ACC112 (cell line): Measurements from ENCODE around the gene SPECC1L.
"Not testable (repeated sequence)": the region's sequence is repeated elsewhere in the genome, so short reads cannot be mapped to it uniquely, and the experiment has no call there.

ENCODE experiments used
- H2AFZ ChIP-seq: fragments of 200-600 bp; sonication (generic); one replicate; pipeline ENCODE4 v1.6.0; 2017; ENCODE audit warnings: antibody characterized with exemption, low read length; ENCODE audit not compliant: unreplicated experiment
- H3K27ac ChIP-seq: fragments of 200-600 bp; sonication (generic); 2 replicates; pipeline ENCODE4 v1.5.1; 2014; ENCODE audit warnings: low read depth, mild to moderate bottlenecking, antibody characterized with exemption, low read length, moderate library complexity
- H3K27me3 ChIP-seq: fragments of 200-600 bp; sonication (generic); 2 replicates; pipeline ENCODE4 v1.6.1; 2014; ENCODE audit warnings: mild to moderate bottlenecking, antibody characterized with exemption, low read length, moderate library complexity, mixed read lengths; ENCODE audit not compliant: insufficient read depth
- H3K36me3 ChIP-seq: fragments of 200-600 bp; sonication (generic); 2 replicates; pipeline ENCODE4 v1.6.1; 2016; ENCODE audit warnings: mild to moderate bottlenecking, antibody characterized with exemption, low read length, moderate library complexity, mixed read lengths; ENCODE audit not compliant: insufficient read depth
- H3K4me1 ChIP-seq: fragments of 200-600 bp; sonication (generic); one replicate; pipeline ENCODE4 v1.6.1; 2016; ENCODE audit warnings: low read length, mixed read lengths; ENCODE audit not compliant: insufficient read depth, unreplicated experiment, control insufficient read depth
- H3K4me3 ChIP-seq: fragments of 200-600 bp; sonication (generic); 2 replicates; pipeline ENCODE4 v1.5.1; 2014; ENCODE audit warnings: mild to moderate bottlenecking, low read depth, low read length
- H3K79me2 ChIP-seq: fragments of 200-600 bp; sonication (generic); one replicate; pipeline ENCODE4 v1.6.0; 2016; ENCODE audit warnings: low read length; ENCODE audit not compliant: control insufficient read depth, unreplicated experiment, insufficient read depth

Gene SPECC1L

GRCh38 chr22:24303007-24303406, 32.4 kb downstream of the SPECC1L start:
- Histone ChIP-seq H3K4me1 (no peaks in the 10 kb centered on the region), H3K27ac (no peak overlapping the region), H2AFZ (no peak overlapping the region), H3K4me3 (no peak overlapping the region), H3K79me2 (peaks cover 28% of the 10 kb centered on the region), H3K27me3 (no peaks in the 10 kb centered on the region), H3K36me3 (peaks cover 24% of the 10 kb centered on the region)

DNA sequence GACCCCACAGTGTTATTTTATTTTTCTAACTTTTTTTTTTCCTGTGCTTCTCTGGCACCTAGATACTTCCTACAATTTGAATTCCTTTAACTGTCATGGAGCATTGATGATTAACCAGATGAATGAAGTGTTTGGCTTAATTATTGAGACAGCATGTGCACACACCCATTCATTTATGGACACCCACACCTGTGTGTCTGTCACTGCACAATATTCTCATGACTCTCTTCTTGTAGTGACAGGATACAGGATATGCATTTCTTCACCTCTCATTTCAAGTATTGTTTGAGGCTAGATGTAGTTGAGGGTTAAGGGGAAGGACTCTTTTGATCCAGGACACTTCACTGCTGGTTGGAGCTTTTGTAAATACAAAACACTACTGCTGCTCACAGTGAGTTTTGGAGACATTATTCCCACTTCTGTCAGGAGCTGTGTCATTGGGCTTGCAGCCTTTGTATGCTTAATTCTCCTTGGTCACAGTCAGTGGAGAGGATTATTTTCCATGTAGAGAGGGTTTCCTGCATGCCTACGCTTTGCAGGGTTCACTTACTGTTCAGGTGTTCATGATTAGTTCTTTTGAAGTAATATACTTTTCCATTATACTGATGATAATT, 33.5 kb downstream of the SPECC1L start:
- Histone ChIP-seq H3K36me3 (peaks cover 24% of the 10 kb centered on the region), H3K4me1 (no peaks in the 10 kb centered on the region), H3K79me2 (peaks cover 33% of the 10 kb centered on the region), H3K4me3 (no peak overlapping the region), H3K27ac (no peak overlapping the region), H3K27me3 (no peaks in the 10 kb centered on the region), H2AFZ (no peak overlapping the region)

GRCh38 chr22:24305260-24305692, 34.6 kb downstream of the SPECC1L start:
- Histone ChIP-seq H3K36me3 (peaks cover 24% of the 10 kb centered on the region), H2AFZ (no peak overlapping the region), H3K4me1 (no peaks in the 10 kb centered on the region), H3K4me3 (no peak overlapping the region), H3K27ac (peak overlapping the region; percentile 26; the same call in 1 of the 2 replicates), H3K27me3 (no peaks in the 10 kb centered on the region), H3K79me2 (peaks cover 37% of the 10 kb centered on the region)

DNA sequence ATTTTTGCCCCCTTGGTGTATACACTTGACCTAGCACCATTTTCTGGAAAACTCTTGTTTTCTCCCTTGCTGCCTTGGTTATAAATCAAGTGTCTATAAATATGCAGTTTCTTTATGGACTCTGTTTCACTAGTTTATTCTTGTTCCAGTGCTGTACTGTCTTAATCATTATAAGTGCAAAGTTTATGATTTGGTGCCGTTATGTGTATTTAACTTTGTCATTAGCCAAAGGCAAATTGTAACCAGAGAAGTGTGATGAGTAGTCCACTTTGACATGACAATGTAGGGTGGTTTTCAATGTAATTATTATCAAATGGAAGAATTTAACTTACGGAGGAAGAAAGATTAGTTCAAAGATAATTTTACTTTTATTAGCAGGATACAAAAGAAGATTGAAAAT, 40.3 kb downstream of the SPECC1L start:
- Histone ChIP-seq H3K4me3 (no peak overlapping the region), H3K27me3 (no peaks in the 10 kb centered on the region), H2AFZ (no peak overlapping the region), H3K4me1 (no peaks in the 10 kb centered on the region), H3K79me2 (peaks cover 27% of the 10 kb centered on the region), H3K36me3 (peaks cover 15% of the 10 kb centered on the region), H3K27ac (no peak overlapping the region)

DNA sequence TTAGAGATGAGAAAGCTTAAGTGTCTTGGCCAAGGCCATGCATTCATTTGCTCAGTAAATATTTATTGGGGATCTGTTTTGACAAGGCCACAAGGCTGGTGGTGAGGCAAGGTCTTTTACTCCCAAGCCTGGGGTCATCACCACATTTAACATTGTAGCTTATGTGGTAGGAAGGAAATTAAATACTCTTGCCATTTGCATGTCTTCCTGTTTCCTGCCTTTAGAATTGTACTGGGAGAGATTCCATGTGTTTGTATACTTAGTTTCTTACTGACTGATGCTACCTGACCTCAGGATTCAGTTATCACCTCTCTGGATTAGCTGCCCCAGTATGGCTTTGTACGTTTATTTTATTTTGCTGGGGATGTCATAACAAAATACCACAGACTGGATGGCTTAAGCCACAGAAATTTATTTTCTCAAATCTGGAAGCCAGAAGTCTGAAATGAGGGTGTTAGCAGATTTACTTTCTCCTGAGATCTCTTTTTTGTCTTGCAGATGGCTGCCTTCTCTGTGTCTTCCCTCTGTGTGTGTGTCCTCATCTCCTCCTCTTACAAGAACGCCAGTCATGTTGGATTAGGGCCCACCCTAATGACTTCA, 44.8 kb downstream of the SPECC1L start:
- Histone ChIP-seq H3K36me3 (peaks cover 11% of the 10 kb centered on the region), H2AFZ (no peak overlapping the region), H3K27ac (no peak overlapping the region), H3K4me3 (no peak overlapping the region), H3K4me1 (peaks cover 12% of the 10 kb centered on the region), H3K79me2 (peaks cover 6% of the 10 kb centered on the region), H3K27me3 (no peaks in the 10 kb centered on the region)

DNA sequence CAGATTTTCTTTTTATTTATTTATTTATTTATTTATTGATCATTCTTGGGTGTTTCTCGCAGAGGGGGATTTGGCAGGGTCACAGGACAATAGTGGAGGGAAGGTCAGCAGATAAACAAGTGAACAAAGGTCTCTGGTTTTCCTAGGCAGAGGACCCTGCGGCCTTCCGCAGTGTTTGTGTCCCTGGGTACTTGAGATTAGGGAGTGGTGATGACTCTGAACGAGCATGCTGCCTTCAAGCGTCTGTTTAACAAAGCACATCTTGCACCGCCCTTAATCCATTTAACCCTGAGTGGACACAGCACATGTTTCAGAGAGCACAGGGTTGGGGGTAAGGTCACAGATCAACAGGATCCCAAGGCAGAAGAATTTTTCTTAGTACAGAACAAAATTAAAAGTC, 45.6 kb downstream of the SPECC1L start:
- not testable (repeated sequence) for H3K4me3 ChIP-seq, H3K79me2 ChIP-seq, H3K27ac ChIP-seq, H3K27me3 ChIP-seq, H2AFZ ChIP-seq
- Histone ChIP-seq H3K36me3 (peaks cover 16% of the 10 kb centered on the region), H3K4me1 (peaks cover 12% of the 10 kb centered on the region)

- H3K4me3 ChIP-seq, H3K79me2 ChIP-seq: not testable (repeated sequence)
- H3K36me3 ChIP-seq = peaks cover 16% of the 10 kb centered on the region
These were observed 46.9 kb downstream of the SPECC1L start for GRCh38 chr22:24317511-24317910.

DNA sequence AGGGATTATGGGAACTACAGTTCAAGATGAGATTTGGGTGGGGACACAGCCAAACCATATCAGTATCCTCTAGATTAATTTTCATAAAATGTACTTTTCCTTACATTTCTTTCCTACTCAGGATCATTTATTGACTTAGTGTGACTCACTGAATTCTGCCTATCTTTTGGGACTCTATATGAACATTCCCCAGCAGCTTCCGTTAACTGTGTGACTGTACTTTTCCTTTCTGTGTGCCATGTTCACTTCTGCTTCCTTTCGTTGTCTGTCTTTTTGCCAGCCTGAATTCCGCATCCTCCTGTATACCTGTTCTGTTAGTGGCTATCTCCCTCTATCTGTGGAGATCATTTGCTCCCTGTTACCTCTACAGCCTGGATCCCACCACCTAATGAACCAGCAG, 48.8 kb downstream of the SPECC1L start:
- no peak overlapping the region for H3K4me3 ChIP-seq
- H3K4me1 ChIP-seq = peaks cover 27% of the 10 kb centered on the region
- no peak overlapping the region for H2AFZ ChIP-seq
- H3K27ac ChIP-seq = peak overlapping the region; percentile 56
- H3K27me3 ChIP-seq = no peaks in the 10 kb centered on the region
- peaks cover 11% of the 10 kb centered on the region for H3K79me2 ChIP-seq
- H3K36me3 ChIP-seq = peaks cover 16% of the 10 kb centered on the region; the same call in 1 of the 2 replicates

More at GRCh38 chr22:24317511-24317910, 46.9 kb downstream of the SPECC1L start:
- peaks cover 12% of the 10 kb centered on the region for H3K4me1 ChIP-seq
- not testable (repeated sequence) for H3K27ac ChIP-seq, H3K27me3 ChIP-seq, H2AFZ ChIP-seq

GRCh38 chr22:24321999-24322398, 51.4 kb downstream of the SPECC1L start:
- Histone ChIP-seq H3K36me3 (peaks cover 12% of the 10 kb centered on the region; the same call in 1 of the 2 replicates), H3K27ac (no peak overlapping the region), H3K4me1 (peaks cover 27% of the 10 kb centered on the region), H3K27me3 (no peaks in the 10 kb centered on the region), H3K79me2 (peaks cover 15% of the 10 kb centered on the region), H2AFZ (no peak overlapping the region), H3K4me3 (no peak overlapping the region)

DNA sequence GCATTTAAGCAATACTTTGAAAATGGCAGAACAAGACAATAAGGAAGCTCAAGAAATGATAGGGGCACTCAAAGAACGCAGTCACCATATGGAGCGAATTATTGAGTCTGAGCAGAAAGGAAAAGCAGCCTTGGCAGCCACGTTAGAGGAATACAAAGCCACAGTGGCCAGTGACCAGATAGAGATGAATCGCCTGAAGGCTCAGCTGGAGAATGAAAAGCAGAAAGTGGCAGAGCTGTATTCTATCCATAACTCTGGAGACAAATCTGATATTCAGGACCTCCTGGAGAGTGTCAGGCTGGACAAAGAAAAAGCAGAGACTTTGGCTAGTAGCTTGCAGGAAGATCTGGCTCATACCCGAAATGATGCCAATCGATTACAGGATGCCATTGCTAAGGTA, 51.9 kb downstream of the SPECC1L start:
- H2AFZ ChIP-seq = no peak overlapping the region
- peaks cover 27% of the 10 kb centered on the region for H3K4me1 ChIP-seq
- H3K27ac ChIP-seq = no peak overlapping the region
- peaks cover 15% of the 10 kb centered on the region for H3K79me2 ChIP-seq
- no peak overlapping the region for H3K4me3 ChIP-seq
- H3K27me3 ChIP-seq = no peaks in the 10 kb centered on the region
- peaks cover 12% of the 10 kb centered on the region; the same call in 1 of the 2 replicates for H3K36me3 ChIP-seq

- H3K4me1 ChIP-seq = peaks cover 27% of the 10 kb centered on the region
- H3K27ac ChIP-seq = peak overlapping the region; percentile 45
- peaks cover 12% of the 10 kb centered on the region; the same call in 1 of the 2 replicates for H3K36me3 ChIP-seq
- H2AFZ ChIP-seq = no peak overlapping the region
- H3K79me2 ChIP-seq = peaks cover 15% of the 10 kb centered on the region
- H3K27me3 ChIP-seq = no peaks in the 10 kb centered on the region
- H3K4me3 ChIP-seq = no peak overlapping the region
These were observed 52.6 kb downstream of the SPECC1L start for GRCh38 chr22:24323233-24323632.
